Measurements from ENCODE around the gene C14orf119.
"Not testable (repeated sequence)": the region's sequence is repeated elsewhere in the genome, so short reads cannot be mapped to it uniquely, and the experiment has no call there.

Gene C14orf119

DNA sequence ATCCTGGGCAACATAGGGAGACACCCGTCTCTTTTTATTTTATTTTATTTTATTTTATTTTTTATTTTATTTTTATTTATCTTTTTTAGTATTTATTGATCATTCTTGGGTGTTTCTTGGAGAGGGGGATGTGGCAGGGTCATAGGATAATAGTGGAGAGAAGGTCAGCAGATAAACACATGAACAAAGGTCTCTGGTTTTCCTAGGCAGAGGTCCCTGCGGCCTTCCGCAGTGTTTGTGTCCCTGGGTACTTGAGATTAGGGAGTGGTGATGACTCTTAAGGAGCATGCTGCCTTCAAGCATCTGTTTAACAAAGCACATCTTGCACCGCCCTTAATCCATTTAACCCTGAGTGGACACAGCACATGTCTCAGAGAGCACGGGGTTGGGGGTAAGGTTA, 12.3 kb downstream of the C14orf119 start:
- DNase-seq = not testable (repeated sequence)

DNA sequence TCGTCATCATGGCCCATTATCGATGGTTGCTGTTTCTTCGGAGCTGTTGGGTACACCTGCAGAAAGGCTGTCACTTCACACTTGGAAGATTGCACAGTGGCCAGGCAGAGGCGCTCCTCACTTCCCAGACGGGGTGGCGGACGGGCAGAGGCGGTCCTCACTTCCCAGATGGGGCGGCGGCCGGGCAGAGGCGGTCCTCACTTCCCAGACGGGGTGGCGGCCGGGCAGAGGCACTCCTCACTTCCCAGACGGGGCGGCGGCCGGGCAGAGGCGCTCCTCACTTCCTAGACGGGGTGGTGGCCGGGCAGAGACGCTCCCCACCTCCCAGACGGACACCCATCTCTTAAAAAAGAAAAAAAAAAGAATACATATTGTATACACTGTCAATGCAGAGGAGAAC, 12.9 kb downstream of the C14orf119 start:
- DNase-seq = not testable (repeated sequence)

DNA sequence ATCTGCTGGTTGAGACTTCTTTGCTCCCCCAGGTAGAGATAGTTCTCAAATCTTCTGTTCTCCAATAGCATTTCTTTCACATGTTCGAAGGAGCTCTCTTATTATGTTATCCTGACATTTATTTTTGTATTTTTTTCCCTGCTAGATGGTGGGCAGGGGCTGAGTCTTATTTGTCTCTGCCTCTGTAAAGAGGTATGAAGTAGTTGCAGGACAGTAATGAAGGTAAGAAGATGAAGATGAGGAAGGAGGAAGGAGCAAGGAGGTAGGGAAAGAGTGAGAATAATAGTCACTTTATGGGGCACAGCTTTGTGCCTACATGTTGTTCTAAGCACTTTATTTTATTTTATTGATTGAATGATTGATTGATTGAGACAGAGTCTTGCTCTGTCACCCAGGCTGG, 14.5 kb downstream of the C14orf119 start:
- DNase-seq = no peak

DNA sequence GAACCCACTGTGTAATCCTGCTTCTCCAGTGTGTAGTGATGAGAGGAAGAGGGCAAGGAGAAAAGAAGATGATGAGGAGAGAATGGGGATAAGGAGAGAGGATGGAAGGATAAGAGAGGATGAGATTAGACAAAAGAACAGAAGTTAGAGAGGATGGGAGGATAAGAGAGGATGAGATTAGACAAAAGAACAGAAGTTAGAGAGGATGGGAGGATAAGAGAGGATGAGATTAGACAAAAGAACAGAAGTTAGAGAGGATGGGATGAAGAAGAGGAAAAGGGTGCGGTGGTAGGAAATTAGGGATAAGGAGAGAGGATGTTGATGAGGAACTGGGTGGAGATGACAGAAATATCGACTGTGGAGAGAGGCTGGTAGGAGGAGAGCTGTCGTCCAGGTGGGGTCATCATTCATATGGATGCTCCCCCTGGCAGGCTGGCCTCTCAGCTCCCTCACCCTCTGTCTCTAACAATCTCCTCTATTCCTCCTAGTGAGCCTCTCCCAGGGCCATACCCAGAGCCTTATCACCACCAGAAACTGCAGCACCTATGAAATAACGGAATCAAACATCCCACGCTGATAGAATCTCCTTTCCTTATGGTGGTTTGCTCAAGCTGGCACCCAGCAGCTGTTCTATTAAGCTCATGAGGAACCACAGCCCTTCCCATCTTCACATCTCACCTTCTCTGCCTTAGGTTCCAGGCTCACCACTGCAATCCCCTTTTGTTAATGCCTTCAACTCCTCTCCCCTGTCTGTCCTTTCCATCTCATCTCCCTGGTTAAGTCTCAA, 15.5 kb downstream of the C14orf119 start:
- DNase-seq = no peak

- DNase-seq = no peak
These were observed 17.3 kb downstream of the C14orf119 start for GRCh38 chr14:23112359-23113178.

GRCh38 chr14:23113431-23114119, 18.3 kb downstream of the C14orf119 start:
- no peak for DNase-seq

GRCh38 chr14:23114120-23114458, 18.8 kb downstream of the C14orf119 start:
- no peak for DNase-seq

DNA sequence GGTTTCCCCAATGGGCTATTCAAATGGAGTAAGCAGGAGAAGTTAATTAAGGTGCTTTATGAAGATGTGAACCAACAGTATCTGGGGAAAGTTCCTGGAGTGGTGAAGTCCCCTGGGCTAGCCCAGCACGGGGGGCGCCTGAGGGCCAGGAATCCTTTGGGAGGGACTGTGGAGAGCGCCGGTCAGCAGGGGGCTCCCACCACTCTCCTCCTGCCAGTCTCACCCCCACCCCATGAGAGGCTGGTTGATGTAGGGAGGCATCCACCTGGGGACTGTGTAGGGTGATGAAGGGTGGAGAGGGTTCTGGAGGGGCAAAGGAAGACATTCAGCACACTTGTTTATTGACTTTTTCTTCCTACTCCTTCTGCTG, 19.3 kb downstream of the C14orf119 start:
- DNase-seq = no peak

DNA sequence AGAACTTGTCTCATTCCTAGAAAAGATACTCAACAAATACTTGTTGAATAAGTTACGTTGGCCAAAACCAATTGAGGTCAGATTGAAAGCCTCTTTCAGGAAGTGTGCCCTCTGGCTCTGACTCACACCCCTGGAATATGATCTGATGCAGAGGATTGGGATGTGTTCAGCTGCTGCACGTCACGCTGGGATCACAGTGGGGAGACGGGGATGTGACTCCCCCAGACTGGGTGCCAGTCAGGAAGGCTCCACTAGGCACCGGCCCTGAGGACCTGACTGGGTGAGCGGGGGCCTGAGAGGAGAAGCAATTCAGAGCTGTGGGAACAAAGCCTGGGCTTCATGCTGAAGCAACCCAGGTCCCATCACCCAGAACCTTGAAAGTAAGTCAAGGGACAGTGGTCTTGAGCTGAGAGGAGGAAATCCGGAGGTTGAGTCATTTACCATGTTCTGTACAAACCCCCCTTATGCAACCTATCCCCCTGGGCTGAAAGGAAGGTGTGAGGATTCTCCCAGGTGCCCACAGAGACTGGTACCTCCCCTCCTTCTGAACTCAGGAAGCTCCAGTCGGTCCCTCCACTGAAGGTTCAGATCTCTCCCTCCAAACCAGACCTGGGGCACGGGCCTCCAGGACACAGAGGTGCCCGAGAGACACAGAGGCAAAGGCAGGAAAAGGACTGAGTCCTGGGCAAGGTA, 19.9 kb downstream of the C14orf119 start:
- no peak for DNase-seq

- no peak for DNase-seq
These were observed 20.6 kb downstream of the C14orf119 start for GRCh38 chr14:23115918-23116317.

DNA sequence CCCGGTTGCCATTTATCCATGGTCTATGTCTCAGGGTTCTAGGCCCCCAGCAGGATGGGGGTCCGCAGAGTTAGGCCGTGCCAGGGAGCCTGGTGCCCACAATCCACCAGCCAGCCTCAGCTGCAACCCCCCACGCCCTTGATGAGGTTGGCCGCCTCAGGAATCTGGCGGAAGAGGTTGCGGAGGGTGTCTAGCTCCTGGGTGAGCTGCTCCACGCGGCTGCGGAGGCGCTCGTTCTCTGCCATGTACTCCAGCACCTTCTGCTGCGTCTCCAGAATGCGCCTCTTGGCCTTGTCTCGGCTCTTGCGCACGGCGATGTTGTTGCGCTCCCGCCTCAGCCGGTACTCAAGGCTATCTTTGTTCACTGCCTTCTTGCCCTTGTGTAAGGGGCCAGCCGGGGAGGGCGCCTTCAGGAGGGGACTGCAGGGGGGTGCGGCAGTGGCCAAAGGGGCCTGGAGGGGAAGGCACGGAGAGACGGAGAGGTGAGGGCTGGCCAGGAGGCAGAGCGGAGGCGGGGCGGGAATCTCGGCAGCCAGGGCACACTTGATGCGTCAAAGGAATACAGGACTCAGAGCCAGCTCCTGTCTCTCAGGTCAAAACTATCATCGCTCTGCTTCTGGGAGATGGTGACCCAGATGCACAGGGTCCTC, 22.2 kb downstream of the C14orf119 start:
- no peak for DNase-seq

GRCh38 chr14:23118506-23119362, 23.4 kb downstream of the C14orf119 start, which contains the start of gene CEBPE:
Gene CEBPE, minus strand, starts transcription at chr14:23119255. Its CDS starts 164 bp downstream, at chr14:23119091.
- no peak for DNase-seq

GRCh38 chr14:23119363-23120327, 24.3 kb downstream of the C14orf119 start:
- no peak for DNase-seq

DNA sequence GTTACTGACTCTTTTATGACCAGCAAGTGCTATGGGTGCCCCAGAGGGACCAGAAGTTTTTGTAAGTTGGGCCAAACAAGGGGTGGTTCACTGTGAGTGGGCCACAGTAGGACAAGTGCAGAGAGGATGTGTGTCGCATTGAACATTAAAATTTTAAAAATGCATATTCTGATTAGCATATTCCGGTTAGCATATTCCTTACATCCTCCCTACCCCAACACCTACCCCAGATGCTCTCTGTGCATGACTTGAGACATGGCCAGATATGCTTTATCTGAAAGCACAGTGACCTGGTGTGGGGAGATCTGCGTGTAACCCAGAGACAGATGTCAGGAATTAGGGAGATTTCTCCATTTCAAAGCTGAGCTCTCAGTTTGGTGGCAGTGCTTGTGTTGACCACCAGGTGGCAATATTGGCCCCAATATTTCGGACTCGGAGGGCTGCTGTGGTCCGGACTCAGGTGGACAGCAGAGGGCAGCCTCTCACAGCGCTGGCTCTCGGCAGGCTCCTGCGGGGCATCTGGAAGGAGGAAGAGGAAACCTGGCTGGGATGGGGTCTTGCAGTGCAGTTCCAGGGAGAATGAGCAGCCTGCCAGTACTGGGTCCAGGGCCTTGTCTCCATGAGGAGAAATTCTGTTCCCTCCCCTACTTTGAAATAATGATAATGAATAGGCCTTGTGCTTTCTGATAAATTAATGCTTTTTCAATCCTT, 25.4 kb downstream of the C14orf119 start:
- DNase-seq = peak; percentile 79

DNA sequence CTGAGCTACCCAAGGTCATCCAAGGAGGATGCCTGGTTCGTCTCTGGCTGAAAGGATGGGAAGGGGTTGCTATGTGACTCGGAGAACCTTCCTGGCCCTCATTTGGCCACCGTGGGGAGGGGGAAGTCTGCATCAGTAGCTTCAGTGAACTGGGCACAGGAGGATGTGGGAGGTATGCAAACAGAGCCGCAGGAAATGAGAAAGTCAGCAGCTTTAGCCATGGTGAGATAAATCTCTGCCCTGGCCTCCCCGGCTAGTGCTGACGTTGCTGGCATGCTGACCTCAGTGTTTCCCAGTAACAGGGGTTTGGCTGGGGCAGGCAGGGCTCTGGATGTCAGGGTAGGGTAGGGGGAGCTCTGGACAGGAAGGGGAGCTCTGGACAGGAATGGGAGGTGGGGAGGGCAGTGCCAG, 26.1 kb downstream of the C14orf119 start:
- peak; percentile 71 for DNase-seq

DNA sequence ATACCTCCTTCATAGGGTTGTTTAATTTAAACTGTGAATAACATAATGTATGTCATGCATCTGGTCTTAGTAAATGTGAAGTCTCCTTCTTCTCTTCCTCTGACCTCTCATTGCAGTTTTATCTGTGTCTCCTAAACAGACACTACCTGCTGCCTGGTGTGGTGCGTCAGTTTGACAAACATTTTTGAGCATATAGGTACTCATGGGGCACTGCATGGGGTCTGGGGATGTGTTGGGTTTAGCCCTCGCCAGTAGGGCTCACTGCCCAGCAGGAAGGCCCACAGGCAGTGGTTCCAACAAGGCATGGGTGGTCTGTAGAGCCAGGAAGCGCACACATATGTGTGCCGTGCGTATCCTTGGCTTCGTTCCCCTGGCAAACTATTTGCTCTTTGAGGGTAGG, 26.8 kb downstream of the C14orf119 start:
- no peak for DNase-seq

DNA sequence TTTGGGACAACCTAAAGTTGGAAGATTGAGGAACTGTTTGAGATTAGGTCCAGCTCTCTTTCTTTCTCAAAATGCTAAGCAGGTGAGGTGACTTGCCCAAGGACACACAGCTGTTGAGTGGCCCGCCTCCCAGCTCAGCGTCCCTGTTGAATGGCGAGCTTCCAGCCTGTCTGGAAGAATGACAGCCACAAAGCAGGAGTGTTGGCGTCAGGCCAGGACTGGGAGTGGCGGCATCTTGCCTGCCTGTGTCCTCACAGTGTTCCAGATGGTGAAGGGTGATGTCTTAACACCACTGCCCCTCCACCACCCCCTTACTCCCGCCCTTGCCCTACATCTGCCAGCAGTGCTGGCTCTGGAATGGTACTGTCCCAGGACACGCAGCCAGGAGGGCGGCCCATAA, 28.1 kb downstream of the C14orf119 start:
- DNase-seq = no peak

DNA sequence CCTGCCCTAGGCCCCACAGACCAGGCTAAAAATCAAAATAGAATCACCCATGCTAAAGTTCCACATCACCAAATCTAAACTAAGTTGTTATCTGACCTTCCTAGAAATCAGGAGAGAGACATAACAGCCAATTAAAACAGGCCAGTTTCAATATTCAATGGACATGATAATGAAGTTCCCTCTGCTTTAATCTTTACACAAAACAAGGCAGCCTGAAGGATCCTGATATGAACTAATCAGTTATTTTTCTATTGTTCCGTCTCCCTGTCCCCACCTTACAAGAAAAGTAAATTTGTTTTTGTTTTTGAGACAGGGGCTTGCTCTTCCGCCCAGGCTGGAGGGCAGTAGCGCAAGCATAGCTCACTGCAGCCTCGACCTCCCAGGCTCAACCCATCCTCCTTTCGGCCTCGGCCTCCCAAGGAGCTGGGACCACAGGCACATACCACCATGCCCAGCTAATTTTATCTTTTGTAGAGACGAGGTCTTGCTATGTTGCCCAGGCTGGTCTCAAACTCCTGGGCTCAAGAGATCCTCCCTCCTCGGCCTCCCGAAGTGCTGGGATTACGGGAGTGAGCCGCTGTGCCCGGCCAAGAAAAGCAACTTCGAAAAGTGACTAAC, 29.1 kb downstream of the C14orf119 start:
- DNase-seq = no peak

DNA sequence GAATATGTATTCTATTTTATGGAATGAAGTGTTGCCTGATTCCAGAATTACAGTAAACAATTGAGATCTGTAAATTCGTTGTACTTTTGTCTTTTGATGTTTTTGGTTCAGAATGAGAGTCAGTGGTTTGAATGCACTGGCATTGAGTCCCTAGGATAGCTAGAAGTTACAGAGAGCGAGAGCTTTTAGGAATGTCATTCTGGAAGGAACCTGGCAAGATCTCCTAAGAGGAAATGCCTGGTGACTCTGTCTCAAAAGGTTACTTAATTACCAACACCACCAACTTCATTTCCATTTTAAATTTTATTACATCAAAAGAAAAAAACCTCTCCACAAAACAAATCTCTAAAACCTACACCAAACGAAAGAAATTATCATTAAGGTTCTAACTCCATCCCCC, 29.7 kb downstream of the C14orf119 start:
- DNase-seq = no peak
